ENCODE measurements around the gene ABLIM1. TPM values are rescaled to one million over a fixed set of nuclear protein-coding genes. Genes with fewer than 3 reads are reported as not detected.

ABLIM1 gene
- total RNA-seq, 4 donors from 2014 or later, result 83.1 to 145 (median 120) TPM

DNA sequence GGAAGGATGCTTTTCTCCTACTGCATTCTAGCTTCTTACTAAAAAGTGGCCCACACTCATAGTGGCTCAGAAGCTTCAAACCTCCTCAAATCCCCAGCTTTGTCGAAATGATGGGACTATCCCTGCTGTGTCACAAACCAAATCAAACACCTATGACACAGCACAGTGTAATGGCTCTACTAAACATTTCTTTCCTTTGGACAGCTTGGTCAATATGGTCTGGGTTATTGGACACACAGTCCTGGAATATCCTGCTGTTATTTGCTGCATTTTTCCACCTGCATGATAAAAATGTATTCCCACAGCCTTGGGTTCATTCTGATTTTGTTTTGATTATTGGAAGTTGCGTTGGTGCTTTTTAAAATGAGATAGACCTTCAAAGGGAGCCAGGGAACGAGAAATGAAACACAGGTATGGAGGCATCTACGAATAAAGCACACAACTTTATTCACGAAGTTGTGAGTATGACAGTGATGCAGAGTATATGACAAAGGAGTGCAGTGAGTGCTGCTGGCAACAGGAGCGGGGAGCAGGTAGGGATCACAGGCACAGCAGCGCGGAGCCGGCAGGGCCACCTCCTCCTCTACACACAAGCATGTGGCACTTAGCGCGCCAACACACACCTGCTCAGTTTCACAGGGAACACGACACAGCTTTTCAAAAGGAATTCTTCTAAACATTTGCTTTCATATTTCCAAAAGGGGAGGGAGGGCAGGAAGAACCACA lies 227.2 kb downstream of the ABLIM1 start:
- peaks cover 14 to 23% (median 17%) of the 10 kb centered on the region in 4 donors for H3K4me1 ChIP-seq
- WGBS, result 93% methylated on average over 12 of the region's 12 CpGs
- intact Hi-C loops (cut with DNase I), result no loop called here
- H3K9me3 ChIP-seq, result no peaks in the 10 kb centered on the region
- no peak overlapping the region for H3K27ac ChIP-seq (replicated peaks in 1 of 4)
- H3K27me3 ChIP-seq, result no peaks in the 10 kb centered on the region
- peaks cover 8 to 58% (median 32%) of the 10 kb centered on the region in 4 donors for H3K36me3 ChIP-seq
- TF ChIP-seq, protein P1, sequence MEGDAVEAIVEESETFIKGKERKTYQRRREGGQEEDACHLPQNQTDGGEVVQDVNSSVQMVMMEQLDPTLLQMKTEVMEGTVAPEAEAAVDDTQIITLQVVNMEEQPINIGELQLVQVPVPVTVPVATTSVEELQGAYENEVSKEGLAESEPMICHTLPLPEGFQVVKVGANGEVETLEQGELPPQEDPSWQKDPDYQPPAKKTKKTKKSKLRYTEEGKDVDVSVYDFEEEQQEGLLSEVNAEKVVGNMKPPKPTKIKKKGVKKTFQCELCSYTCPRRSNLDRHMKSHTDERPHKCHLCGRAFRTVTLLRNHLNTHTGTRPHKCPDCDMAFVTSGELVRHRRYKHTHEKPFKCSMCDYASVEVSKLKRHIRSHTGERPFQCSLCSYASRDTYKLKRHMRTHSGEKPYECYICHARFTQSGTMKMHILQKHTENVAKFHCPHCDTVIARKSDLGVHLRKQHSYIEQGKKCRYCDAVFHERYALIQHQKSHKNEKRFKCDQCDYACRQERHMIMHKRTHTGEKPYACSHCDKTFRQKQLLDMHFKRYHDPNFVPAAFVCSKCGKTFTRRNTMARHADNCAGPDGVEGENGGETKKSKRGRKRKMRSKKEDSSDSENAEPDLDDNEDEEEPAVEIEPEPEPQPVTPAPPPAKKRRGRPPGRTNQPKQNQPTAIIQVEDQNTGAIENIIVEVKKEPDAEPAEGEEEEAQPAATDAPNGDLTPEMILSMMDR (IDR thresholded peaks at IDR 0.05), result no peak
- DNase-seq (ENCODE audit: extremely low spot score), result no peak
- H3K4me3 ChIP-seq, result no peak overlapping the region

- peaks cover 14 to 24% (median 17%) of the 10 kb centered on the region in 4 donors for H3K4me1 ChIP-seq
- no peak overlapping the region for H3K4me3 ChIP-seq
- no peak overlapping the region for H3K27ac ChIP-seq (replicated peaks in 1 of 4)
- no peaks in the 10 kb centered on the region for H3K27me3 ChIP-seq
- TF ChIP-seq POLR2A (IDR thresholded peaks at IDR 0.05; ENCODE audit: low read depth) (no peak), EP300 (IDR thresholded peaks at IDR 0.05) (no peak), POLR2AphosphoS5 (IDR thresholded peaks at IDR 0.05) (no peak)
- WGBS, result 88% methylated on average over 8 of the region's 9 CpGs
- H3K9me3 ChIP-seq, result no peaks in the 10 kb centered on the region
- intact Hi-C loops (cut with DNase I), result no loop called here
- no peak for DNase-seq (ENCODE audit: extremely low spot score)
- peaks cover 0 to 47% (median 21%) of the 10 kb centered on the region in 4 donors for H3K36me3 ChIP-seq
Observed at GRCh38 chr10:114429581-114430335, 228.3 kb downstream of the ABLIM1 start.

DNA sequence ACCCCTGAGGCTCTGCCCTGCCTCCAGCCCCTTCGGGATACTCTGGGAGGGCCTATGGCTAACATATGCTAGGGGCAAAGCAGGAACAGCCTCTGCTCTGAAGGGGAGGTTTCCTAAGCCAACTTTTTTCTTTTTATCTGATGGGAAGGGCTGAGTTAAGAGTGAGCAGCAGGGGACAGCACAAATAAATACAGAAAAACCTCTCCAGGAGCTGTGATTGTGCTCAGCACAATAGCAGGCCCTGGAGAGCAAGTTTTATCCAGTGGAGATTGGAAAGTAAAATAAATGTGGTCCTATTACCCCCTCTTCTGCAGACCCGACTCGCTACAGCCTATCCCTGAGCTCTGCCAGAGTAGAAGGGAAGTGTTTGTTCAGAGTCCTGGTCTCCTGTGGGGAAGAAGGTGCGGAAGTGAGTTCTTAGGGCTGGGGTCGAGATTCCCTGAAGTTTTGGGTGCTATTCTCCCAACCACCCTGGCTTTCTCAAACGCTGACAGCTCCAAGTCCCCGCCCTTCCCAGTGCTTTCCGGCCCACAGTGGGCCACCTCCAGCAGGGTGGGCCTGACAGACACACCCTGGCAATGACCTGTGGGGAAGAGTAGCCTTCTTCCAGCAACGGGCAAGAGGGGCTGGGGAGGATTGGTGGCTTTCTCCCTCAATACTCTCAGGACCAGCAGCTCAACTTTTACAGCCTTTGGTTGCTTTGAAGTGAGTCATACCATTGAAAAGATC lies 230.8 kb downstream of the ABLIM1 start:
- Histone ChIP-seq H3K4me1 (peaks cover 14 to 24% (median 17%) of the 10 kb centered on the region in 4 donors), H3K27me3 (no peaks in the 10 kb centered on the region), H3K27ac (replicated peaks in 1 of 4) (peak overlapping the region; percentile 12 to 55 (median 42)), H3K9me3 (no peaks in the 10 kb centered on the region), H3K4me3 (no peak overlapping the region), H3K36me3 (peaks cover 0 to 23% (median 8%) of the 10 kb centered on the region in 4 donors)
- 74% methylated on average over 8 of the region's 9 CpGs for WGBS
- no peak for TF ChIP-seq POLR2A (IDR thresholded peaks at IDR 0.05; ENCODE audit: low read depth)
- TF ChIP-seq EP300 (IDR thresholded peaks at IDR 0.05), result no peak
- no peak for TF ChIP-seq POLR2AphosphoS5 (IDR thresholded peaks at IDR 0.05)
- TF ChIP-seq, protein P1 (IDR thresholded peaks at IDR 0.05), result peak in 1 of 3 experiments; percentile 8
- intact Hi-C loops (cut with DNase I), result no loop called here
- no peak for DNase-seq (ENCODE audit: extremely low spot score)

DNA sequence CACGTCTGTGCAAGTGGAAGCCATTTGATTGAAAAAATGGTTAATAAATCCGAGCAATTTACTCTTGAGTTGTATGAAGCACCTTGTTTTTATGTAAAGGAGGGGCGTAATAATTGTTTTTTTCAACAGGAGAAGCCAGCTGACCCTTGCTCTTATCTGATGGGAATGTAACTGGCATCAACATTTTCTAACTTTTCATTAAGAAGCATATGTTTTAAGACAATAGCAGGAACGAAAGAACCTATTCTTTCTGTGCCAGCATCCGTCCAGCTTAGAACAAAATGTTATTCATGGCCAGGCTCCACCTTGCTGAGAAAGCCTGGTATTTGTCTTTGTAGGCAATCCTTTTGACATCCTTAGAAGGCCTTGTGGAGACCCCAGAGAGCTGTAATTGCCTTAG lies 231.6 kb downstream of the ABLIM1 start:
- H3K4me1 ChIP-seq, result peaks cover 14 to 24% (median 17%) of the 10 kb centered on the region in 4 donors
- 47% methylated on average over 5 of the region's 5 CpGs for whole genome bisulfite sequencing
- H3K4me3 ChIP-seq, result no peak overlapping the region
- intact Hi-C loops (cut with DNase I), result no loop called here
- no peaks in the 10 kb centered on the region for H3K27me3 ChIP-seq
- no peak for DNase-seq (ENCODE audit: extremely low spot score)
- no peaks in the 10 kb centered on the region for H3K9me3 ChIP-seq
- peak overlapping the region in 2 of 4 donors; percentile 12 to 55 for H3K27ac ChIP-seq (replicated peaks in 1 of 4)
- TF ChIP-seq, protein P1 (IDR thresholded peaks at IDR 0.05), result no peak
- TF ChIP-seq POLR2AphosphoS5 (IDR thresholded peaks at IDR 0.05), result no peak
- TF ChIP-seq POLR2A (IDR thresholded peaks at IDR 0.05; ENCODE audit: low read depth), result no peak
- no peak for TF ChIP-seq EP300 (IDR thresholded peaks at IDR 0.05)
- H3K36me3 ChIP-seq, result peaks cover 0 to 15% (median 7%) of the 10 kb centered on the region in 4 donors

Measured in esophagus muscularis mucosa (tissue), 4 donors.